Sigmoid colon (tissue), 7 donors: ENCODE measurements around the gene ZNF407. TPM values are rescaled to one million over a fixed set of nuclear protein-coding genes. Genes with fewer than 3 reads are reported as not detected.

ENCODE experiments used
- DNase-seq: peaks from one replicate; pipeline ENCODE4 v3.0.0-alpha.2; 2019
- H3K27ac ChIP-seq, 4 donors: fragments of 200-600 bp; sonication (generic); one replicate each; pipeline ENCODE4 v1.5.1; 2016 to 2019; ENCODE audit warnings: mild to moderate bottlenecking in 1 of 4
- H3K27me3 ChIP-seq, 3 donors: fragments of 200-600 bp; sonication (generic); one replicate each; pipeline ENCODE4 v1.5.1; 2019; ENCODE audit warnings: mild to moderate bottlenecking in 1 of 3
- H3K36me3 ChIP-seq, 4 donors: fragments of 200-600 bp; sonication (generic); one replicate each; pipeline ENCODE4 v1.5.1; 2016 to 2019
- H3K4me1 ChIP-seq, 4 donors: fragments of 200-600 bp; sonication (generic); one replicate each; pipeline ENCODE4 v1.5.1; 2017 to 2019
- H3K4me3 ChIP-seq, 4 donors: fragments of 200-600 bp; sonication (generic); one replicate each; pipeline ENCODE4 v1.5.1; 2017 to 2019; ENCODE audit warnings: mild to moderate bottlenecking in 2 of 4, moderate library complexity in 1 of 4
- H3K9me3 ChIP-seq, 4 donors: fragments of 200-600 bp in 3 of 4; sonication (generic) in 3 of 4; one replicate each; pipeline versions ENCODE4 v1.5.1 to v1.6.1; 2013 to 2019
- EP300 ChIP-seq, 4 donors: sonication (generic); formaldehyde crosslinking; IDR thresholded peaks; one replicate each; pipeline ENCODE4 v1.6.1; 2017; ENCODE audit warnings: antibody characterized with exemption in 4 of 4
- POLR2A ChIP-seq, 2 donors: fragments of 450-650 bp; IDR thresholded peaks; one replicate each; pipeline ENCODE4 v1.6.1; 2016; ENCODE audit warnings: antibody characterized with exemption in 2 of 2, mild to moderate bottlenecking in 2 of 2, moderate library complexity in 2 of 2
- POLR2AphosphoS5 ChIP-seq, 4 donors: sonication (generic); formaldehyde crosslinking; IDR thresholded peaks; one replicate each; pipeline ENCODE4 v1.6.1; 2017; ENCODE audit warnings: antibody characterized with exemption in 4 of 4
- WGBS, 2 donors: extraction: QIAGEN DNeasy Blood & Tissue Kit; methylation state at CpG; one replicate each; pipeline ENCODE4 v1.1.7; 2013; 5-methylcytosine and 5-hydroxymethylcytosine counted together
- intact Hi-C: fragments of 100-400 bp; cut with DNase I; formaldehyde crosslinking; loops from one replicate; pipeline ENCODE4 v1.15.1; 2023
- polyA plus RNA-seq, 3 donors: library from polyadenylated mRNA; stranded (reverse); fragments of 200-250 nt; gene quantifications; one replicate each; pipeline ENCODE4 v1.2.3, GENCODE V29; 2013
- total RNA-seq, 4 donors: library from RNA; depleted of rRNA; stranded (reverse); fragments of >200 nt; gene quantifications; one replicate each; pipeline ENCODE4 v1.1.0, GENCODE V29; 2016
- TF ChIP-seq, protein P1 (sequence below), 4 experiments: fragments of 450-650 bp in 3 of 4; fragments of 200-600 bp in 1 of 4; IDR thresholded peaks; one replicate each; pipeline ENCODE4 v1.5.1; 2016 to 2019; ENCODE audit warnings: antibody characterized with exemption in 4 of 4, mild to moderate bottlenecking in 3 of 4, moderate library complexity in 2 of 4
- donor health status: healthy with polysubstance abuse.
- donor health status: Bipolar disorder and iron deficiency.
- donor health status: healthy.

Gene ZNF407
- total and polyA plus RNA-seq, 7 donors, result 1.4 to 19.8 (median 16.3) TPM

GRCh38 chr18:74760026-74760425 lies 162.4 kb downstream of the ZNF407 start:
- intact Hi-C loops, result no loop called here
- H3K27ac ChIP-seq, result no peak overlapping the region
- no peaks in the 10 kb centered on the region for H3K27me3 ChIP-seq
- TF ChIP-seq EP300 (IDR thresholded peaks at IDR 0.05) (no peak), POLR2A (IDR thresholded peaks at IDR 0.05) (no peak), POLR2AphosphoS5 (IDR thresholded peaks at IDR 0.05) (no peak)
- TF ChIP-seq, protein P1, sequence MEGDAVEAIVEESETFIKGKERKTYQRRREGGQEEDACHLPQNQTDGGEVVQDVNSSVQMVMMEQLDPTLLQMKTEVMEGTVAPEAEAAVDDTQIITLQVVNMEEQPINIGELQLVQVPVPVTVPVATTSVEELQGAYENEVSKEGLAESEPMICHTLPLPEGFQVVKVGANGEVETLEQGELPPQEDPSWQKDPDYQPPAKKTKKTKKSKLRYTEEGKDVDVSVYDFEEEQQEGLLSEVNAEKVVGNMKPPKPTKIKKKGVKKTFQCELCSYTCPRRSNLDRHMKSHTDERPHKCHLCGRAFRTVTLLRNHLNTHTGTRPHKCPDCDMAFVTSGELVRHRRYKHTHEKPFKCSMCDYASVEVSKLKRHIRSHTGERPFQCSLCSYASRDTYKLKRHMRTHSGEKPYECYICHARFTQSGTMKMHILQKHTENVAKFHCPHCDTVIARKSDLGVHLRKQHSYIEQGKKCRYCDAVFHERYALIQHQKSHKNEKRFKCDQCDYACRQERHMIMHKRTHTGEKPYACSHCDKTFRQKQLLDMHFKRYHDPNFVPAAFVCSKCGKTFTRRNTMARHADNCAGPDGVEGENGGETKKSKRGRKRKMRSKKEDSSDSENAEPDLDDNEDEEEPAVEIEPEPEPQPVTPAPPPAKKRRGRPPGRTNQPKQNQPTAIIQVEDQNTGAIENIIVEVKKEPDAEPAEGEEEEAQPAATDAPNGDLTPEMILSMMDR (IDR thresholded peaks at IDR 0.05), result no peak
- peaks cover 0 to 1% (median 0%) of the 10 kb centered on the region in 4 donors for H3K9me3 ChIP-seq
- 98% methylated on average over 3 of the region's 3 CpGs for WGBS, 2 donors
- H3K36me3 ChIP-seq, result no peaks in the 10 kb centered on the region
- no peak for DNase-seq
- H3K4me1 ChIP-seq, result no peaks in the 10 kb centered on the region
- H3K4me3 ChIP-seq, result no peak overlapping the region

- DNase-seq, result no peak
- no peaks in the 10 kb centered on the region for H3K36me3 ChIP-seq
- H3K4me1 ChIP-seq, result no peaks in the 10 kb centered on the region
- no peak overlapping the region for H3K27ac ChIP-seq
- no peak overlapping the region for H3K4me3 ChIP-seq
- TF ChIP-seq POLR2A (IDR thresholded peaks at IDR 0.05) (no peak), POLR2AphosphoS5 (IDR thresholded peaks at IDR 0.05) (no peak), EP300 (IDR thresholded peaks at IDR 0.05) (no peak)
- TF ChIP-seq, protein P1 (IDR thresholded peaks at IDR 0.05), result no peak
- H3K27me3 ChIP-seq, result no peaks in the 10 kb centered on the region
- intact Hi-C loops, result no loop called here
- H3K9me3 ChIP-seq, result peaks cover 0 to 1% (median 0%) of the 10 kb centered on the region in 4 donors
- 97 to 98% methylated on average over 3 of the region's 3 CpGs for WGBS, 2 donors
Measured at GRCh38 chr18:74760436-74760835, 162.8 kb downstream of the ZNF407 start.

DNA sequence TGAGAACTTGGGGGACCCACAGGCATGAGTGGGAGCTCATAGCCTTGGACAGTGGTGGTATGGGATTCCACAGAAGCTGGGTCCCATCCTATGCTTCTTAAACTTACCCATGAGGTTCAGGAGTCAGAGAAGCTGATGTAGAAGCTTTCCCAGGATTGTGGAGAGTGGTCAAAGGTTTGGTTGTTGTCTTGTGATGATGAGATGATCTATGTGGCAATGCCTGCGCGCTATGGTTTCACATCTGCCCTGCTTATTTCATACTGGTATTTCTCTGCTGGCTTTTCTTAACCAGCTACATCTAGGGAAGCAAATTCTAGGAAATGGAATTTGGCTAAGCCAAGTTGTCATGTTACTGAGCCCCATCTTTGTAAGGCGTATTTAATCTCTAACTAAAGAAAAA lies 168.6 kb downstream of the ZNF407 start:
- no peak overlapping the region for H3K27ac ChIP-seq
- intact Hi-C loops, result no loop called here

DNA sequence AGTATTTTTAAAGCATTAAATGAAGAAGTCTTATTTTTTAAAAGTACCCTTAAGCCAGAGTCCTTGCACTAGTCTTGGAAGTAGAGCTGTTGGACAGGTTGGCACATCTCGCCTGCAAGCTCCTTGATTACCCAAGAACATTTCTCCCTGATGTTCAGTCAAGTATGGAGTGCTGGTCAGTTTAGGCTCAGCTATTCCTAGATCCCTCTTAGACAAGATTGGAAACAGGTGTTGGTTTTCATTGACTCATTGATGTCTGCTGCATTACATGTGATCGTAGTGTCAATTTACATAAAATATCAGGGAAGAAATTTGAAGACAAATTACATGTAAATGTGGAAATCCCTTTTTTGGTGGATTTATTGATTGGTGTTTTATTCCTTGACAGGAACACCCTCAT lies 170.4 kb downstream of the ZNF407 start:
- H3K9me3 ChIP-seq, result no peaks in the 10 kb centered on the region
- H3K27me3 ChIP-seq, result no peaks in the 10 kb centered on the region
- H3K4me3 ChIP-seq, result no peak overlapping the region
- H3K27ac ChIP-seq, result no peak overlapping the region
- intact Hi-C loops, result no loop called here
- H3K36me3 ChIP-seq, result no peaks in the 10 kb centered on the region
- DNase-seq, result no peak
- H3K4me1 ChIP-seq, result no peaks in the 10 kb centered on the region
- WGBS, 2 donors, result 97% methylated on average over 2 of the region's 2 CpGs
- TF ChIP-seq POLR2AphosphoS5 (IDR thresholded peaks at IDR 0.05) (no peak), POLR2A (IDR thresholded peaks at IDR 0.05) (no peak)
- TF ChIP-seq, protein P1 (IDR thresholded peaks at IDR 0.05), result no peak

More for the DNA sequence above, 168.6 kb downstream of the ZNF407 start:
- no peak overlapping the region for H3K4me3 ChIP-seq
- no peak for DNase-seq
- no peaks in the 10 kb centered on the region for H3K36me3 ChIP-seq
- 97 to 99% methylated on average over 3 of the region's 3 CpGs for whole genome bisulfite sequencing, 2 donors
- no peaks in the 10 kb centered on the region for H3K27me3 ChIP-seq
- no peaks in the 10 kb centered on the region for H3K4me1 ChIP-seq
- H3K9me3 ChIP-seq, result no peaks in the 10 kb centered on the region
- TF ChIP-seq POLR2AphosphoS5 (IDR thresholded peaks at IDR 0.05) (no peak), EP300 (IDR thresholded peaks at IDR 0.05) (no peak), POLR2A (IDR thresholded peaks at IDR 0.05) (no peak)
- TF ChIP-seq, protein P1 (IDR thresholded peaks at IDR 0.05), result no peak

DNA sequence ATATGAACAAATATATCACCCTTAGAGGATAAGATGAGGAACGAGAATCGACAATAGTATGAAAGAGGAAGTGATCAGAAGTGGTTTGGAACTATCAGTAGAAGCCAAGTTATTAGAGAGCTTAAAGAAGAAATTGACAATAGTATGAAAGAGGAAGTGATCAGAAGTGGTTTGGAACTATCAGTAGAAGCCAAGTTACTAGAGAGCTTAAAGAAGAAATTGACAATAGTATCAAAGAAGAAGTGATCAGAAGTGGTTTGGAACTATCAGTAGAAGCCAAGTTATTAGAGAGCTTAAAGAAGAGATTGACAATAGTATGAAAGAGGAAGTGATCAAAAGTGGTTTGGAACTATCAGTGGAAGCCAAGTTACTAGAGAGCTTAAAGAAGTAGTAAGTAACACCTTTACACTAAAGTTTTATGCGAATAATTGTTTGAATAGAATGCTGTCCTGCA lies 175.5 kb downstream of the ZNF407 start:
- Histone ChIP-seq H3K4me3 (no peak overlapping the region), H3K9me3 (no peaks in the 10 kb centered on the region), H3K27me3 (no peaks in the 10 kb centered on the region), H3K27ac (no peak overlapping the region), H3K4me1 (peaks cover 0 to 11% (median 0%) of the 10 kb centered on the region in 4 donors), H3K36me3 (no peaks in the 10 kb centered on the region)
- DNase-seq, result no peak
- no peak for TF ChIP-seq POLR2A (IDR thresholded peaks at IDR 0.05)
- no peak for TF ChIP-seq POLR2AphosphoS5 (IDR thresholded peaks at IDR 0.05)
- TF ChIP-seq EP300 (IDR thresholded peaks at IDR 0.05), result no peak
- TF ChIP-seq, protein P1 (IDR thresholded peaks at IDR 0.05), result no peak
- 87 to 97% methylated on average over 3 of the region's 3 CpGs for WGBS, 2 donors
- intact Hi-C loops, result no loop called here
